ENCODE data around the gene VAV2.
"Not testable (repeated sequence)": the region's sequence is repeated elsewhere in the genome, so short reads cannot be mapped to it uniquely, and the experiment has no call there.

The VAV2 gene

GRCh38 chr9:133994353-133995011, 2.4 kb upstream of the VAV2 start:
- peaks cover 7% of the 10 kb centered on the region for H3K4me1 Mint-ChIP-seq (ENCODE audit: low read depth)
- no peak overlapping the region for H3K4me3 Mint-ChIP-seq
- H3K27ac Mint-ChIP-seq = no peak overlapping the region
- no peaks in the 10 kb centered on the region for H3K36me3 Mint-ChIP-seq (ENCODE audit: low read depth)
- H3K9me3 Mint-ChIP-seq = no peaks in the 10 kb centered on the region
- H3K27me3 Mint-ChIP-seq = no peaks in the 10 kb centered on the region

DNA sequence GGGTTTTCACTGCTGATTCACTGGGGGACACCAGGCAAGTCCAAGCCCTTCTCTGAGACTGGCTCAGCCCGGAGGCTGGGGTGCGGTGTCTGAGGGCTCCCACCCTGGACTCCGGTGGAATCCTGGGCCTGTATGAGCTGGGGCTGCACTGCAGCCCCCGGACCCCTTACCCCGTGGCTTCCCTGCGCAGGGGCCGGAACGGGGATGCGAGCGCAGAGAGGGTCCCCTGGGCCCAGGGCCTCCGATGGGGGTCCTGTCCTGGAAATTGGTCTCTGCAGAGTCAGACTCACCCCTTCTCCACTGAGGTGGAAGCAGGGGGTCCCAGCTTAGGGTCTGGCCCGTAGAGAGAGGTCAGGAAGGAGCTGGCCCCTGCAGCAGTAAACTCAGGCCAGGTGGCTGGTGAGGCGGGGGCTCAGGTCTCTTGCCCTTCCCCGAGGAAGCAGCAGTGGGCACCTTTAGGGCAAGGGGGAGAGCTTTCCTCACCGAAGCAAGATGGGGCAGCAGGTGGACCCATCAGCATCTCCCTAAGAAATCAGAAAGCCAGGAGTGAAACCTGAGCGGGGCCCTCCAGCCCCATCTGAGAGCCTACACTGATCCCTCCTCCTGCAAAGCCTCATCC, 1.6 kb upstream of the VAV2 start:
- Mint-ChIP-seq H3K36me3 (ENCODE audit: low read depth) (no peaks in the 10 kb centered on the region), H3K4me3 (peak overlapping the region; percentile 53), H3K4me1 (ENCODE audit: low read depth) (peaks cover 7% of the 10 kb centered on the region), H3K27ac (no peak overlapping the region), H3K9me3 (no peaks in the 10 kb centered on the region), H3K27me3 (no peaks in the 10 kb centered on the region)

DNA sequence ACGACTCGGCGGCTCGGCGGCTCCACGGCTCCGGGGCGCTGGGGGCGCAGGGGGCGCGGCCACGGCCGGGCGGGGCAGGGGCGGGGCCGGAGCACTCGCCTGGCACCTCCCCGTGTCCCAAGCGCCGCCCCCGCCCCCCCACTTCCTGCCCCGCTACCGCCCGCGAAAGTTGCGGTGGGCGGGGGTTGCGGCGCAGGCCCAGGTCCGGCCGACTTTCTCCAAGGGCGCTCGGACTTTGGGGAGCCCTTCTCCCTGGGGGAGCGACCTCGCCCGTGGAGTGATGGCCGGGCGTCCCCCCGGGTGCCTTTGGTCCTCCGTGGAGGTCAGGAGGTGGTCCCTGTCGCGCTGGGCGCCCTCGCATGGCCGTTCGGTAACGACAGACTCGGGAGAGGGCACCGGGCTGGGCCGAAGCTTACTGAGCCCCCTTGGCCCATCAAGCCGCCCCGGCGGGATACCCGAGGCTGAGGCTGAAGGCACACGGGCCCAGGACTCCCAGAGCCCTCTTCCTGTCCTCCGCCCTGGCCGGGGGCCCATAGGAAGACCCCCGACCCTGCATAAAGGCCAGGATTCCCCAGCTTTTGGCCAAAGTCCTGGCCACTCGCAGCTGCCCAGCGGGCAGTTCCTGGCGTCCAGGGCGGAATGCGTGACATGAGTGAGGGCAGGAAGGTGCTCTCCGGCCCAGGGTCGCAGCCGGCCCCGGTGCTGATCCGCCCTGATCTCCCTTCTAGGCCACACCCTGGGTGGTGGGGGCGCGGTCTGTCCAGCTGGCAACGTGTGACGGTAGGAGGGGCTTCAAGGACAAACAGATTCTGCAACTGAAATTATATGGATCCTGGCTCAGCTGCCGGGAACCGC, 883 bp upstream of the VAV2 start:
- H3K27me3 Mint-ChIP-seq = no peaks in the 10 kb centered on the region
- no peaks in the 10 kb centered on the region for H3K36me3 Mint-ChIP-seq (ENCODE audit: low read depth)
- no peak overlapping the region for H3K27ac Mint-ChIP-seq
- peak overlapping the region; percentile 53 for H3K4me3 Mint-ChIP-seq
- no peaks in the 10 kb centered on the region for H3K9me3 Mint-ChIP-seq
- peaks cover 7% of the 10 kb centered on the region for H3K4me1 Mint-ChIP-seq (ENCODE audit: low read depth)

GRCh38 chr9:133991214-133991921, 756 bp downstream of the VAV2 start:
- peaks cover 7% of the 10 kb centered on the region for H3K4me1 Mint-ChIP-seq (ENCODE audit: low read depth)
- H3K9me3 Mint-ChIP-seq = no peaks in the 10 kb centered on the region
- H3K4me3 Mint-ChIP-seq = peak overlapping the region; percentile 65
- no peak overlapping the region for H3K27ac Mint-ChIP-seq
- H3K27me3 Mint-ChIP-seq = no peaks in the 10 kb centered on the region
- H3K36me3 Mint-ChIP-seq (ENCODE audit: low read depth) = no peaks in the 10 kb centered on the region

DNA sequence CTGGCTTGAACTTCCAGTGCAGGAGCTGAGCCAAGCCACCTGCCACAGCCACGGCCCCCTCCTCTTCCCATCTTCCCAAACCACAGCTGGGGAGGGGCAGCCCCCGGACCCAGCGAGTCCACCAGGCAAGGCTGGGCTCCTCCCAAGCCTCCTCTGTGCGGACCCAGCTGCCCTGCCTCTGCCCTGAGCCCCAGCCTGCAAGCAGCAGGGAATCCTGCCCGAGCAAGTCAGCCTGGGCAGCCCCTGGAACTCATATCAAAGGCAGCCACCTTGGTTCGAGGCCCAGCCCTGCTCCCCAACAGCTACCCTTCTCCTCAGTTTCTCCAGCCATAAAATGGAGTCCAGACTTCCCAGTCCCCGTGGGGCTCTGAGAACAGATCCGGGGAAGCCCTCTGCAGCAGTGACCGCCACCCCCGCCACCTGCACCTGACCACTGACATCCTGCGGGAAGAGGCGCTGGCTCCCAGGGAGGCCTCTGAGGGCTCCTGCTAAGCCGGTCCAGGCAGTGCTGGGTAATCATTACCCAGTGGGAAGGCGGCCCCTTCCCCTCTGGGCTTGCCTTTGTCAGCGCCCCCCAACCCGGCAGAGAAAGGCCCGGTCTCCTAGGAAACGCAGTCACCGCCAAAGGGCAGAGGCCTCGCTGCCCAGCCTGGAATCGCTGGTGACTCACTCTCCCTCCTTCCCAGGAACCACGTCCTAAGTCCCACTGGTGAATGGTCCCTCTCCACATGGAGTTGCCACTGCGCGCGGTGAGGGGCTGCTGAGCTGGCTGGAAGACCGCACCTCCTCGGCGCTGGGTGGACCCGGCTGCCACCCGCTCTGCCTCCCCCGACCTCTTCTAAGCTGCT, 1.5 kb downstream of the VAV2 start:
- peaks cover 7% of the 10 kb centered on the region for H3K4me1 Mint-ChIP-seq (ENCODE audit: low read depth)
- H3K27ac Mint-ChIP-seq = no peak overlapping the region
- H3K36me3 Mint-ChIP-seq (ENCODE audit: low read depth) = no peaks in the 10 kb centered on the region
- H3K4me3 Mint-ChIP-seq = peak overlapping the region; percentile 65
- no peaks in the 10 kb centered on the region for H3K27me3 Mint-ChIP-seq
- H3K9me3 Mint-ChIP-seq = no peaks in the 10 kb centered on the region

- Mint-ChIP-seq H3K27me3 (no peaks in the 10 kb centered on the region), H3K36me3 (ENCODE audit: low read depth) (no peaks in the 10 kb centered on the region), H3K4me1 (ENCODE audit: low read depth) (peaks cover 7% of the 10 kb centered on the region), H3K9me3 (no peaks in the 10 kb centered on the region), H3K27ac (no peak overlapping the region), H3K4me3 (peak overlapping the region; percentile 13)
Observed at GRCh38 chr9:133989625-133990365, 2.3 kb downstream of the VAV2 start.

- H3K27ac Mint-ChIP-seq; H3K27me3 Mint-ChIP-seq; H3K9me3 Mint-ChIP-seq; H3K36me3 Mint-ChIP-seq (ENCODE audit: low read depth); H3K4me3 Mint-ChIP-seq; H3K4me1 Mint-ChIP-seq (ENCODE audit: low read depth): not testable (repeated sequence)
Observed at GRCh38 chr9:133988771-133989170, 3.4 kb downstream of the VAV2 start.

- Mint-ChIP-seq H3K4me3 (no peak overlapping the region), H3K27ac (no peak overlapping the region), H3K4me1 (ENCODE audit: low read depth) (no peaks in the 10 kb centered on the region), H3K27me3 (no peaks in the 10 kb centered on the region), H3K36me3 (ENCODE audit: low read depth) (no peaks in the 10 kb centered on the region), H3K9me3 (no peaks in the 10 kb centered on the region)
Observed at GRCh38 chr9:133987946-133988665, 4.0 kb downstream of the VAV2 start.

GRCh38 chr9:133987446-133987788, 4.7 kb downstream of the VAV2 start:
- Mint-ChIP-seq H3K4me3 (no peak overlapping the region), H3K27ac (no peak overlapping the region), H3K36me3 (ENCODE audit: low read depth) (no peaks in the 10 kb centered on the region)

GRCh38 chr9:133986774-133987445, 5.2 kb downstream of the VAV2 start:
- H3K4me1 Mint-ChIP-seq (ENCODE audit: low read depth) = no peaks in the 10 kb centered on the region
- no peaks in the 10 kb centered on the region for H3K36me3 Mint-ChIP-seq (ENCODE audit: low read depth)
- no peaks in the 10 kb centered on the region for H3K9me3 Mint-ChIP-seq
- no peaks in the 10 kb centered on the region for H3K27me3 Mint-ChIP-seq
- H3K27ac Mint-ChIP-seq = no peak overlapping the region
- H3K4me3 Mint-ChIP-seq = no peak overlapping the region

More at GRCh38 chr9:133987446-133987788, 4.7 kb downstream of the VAV2 start:
- no peaks in the 10 kb centered on the region for H3K9me3 Mint-ChIP-seq
- no peaks in the 10 kb centered on the region for H3K27me3 Mint-ChIP-seq
- H3K4me1 Mint-ChIP-seq (ENCODE audit: low read depth) = no peaks in the 10 kb centered on the region

GRCh38 chr9:133986061-133986460, 6.1 kb downstream of the VAV2 start:
- Mint-ChIP-seq H3K9me3 (no peaks in the 10 kb centered on the region), H3K27me3 (no peaks in the 10 kb centered on the region), H3K4me1 (ENCODE audit: low read depth) (no peaks in the 10 kb centered on the region), H3K4me3 (no peak overlapping the region), H3K36me3 (ENCODE audit: low read depth) (no peaks in the 10 kb centered on the region), H3K27ac (no peak overlapping the region)

DNA sequence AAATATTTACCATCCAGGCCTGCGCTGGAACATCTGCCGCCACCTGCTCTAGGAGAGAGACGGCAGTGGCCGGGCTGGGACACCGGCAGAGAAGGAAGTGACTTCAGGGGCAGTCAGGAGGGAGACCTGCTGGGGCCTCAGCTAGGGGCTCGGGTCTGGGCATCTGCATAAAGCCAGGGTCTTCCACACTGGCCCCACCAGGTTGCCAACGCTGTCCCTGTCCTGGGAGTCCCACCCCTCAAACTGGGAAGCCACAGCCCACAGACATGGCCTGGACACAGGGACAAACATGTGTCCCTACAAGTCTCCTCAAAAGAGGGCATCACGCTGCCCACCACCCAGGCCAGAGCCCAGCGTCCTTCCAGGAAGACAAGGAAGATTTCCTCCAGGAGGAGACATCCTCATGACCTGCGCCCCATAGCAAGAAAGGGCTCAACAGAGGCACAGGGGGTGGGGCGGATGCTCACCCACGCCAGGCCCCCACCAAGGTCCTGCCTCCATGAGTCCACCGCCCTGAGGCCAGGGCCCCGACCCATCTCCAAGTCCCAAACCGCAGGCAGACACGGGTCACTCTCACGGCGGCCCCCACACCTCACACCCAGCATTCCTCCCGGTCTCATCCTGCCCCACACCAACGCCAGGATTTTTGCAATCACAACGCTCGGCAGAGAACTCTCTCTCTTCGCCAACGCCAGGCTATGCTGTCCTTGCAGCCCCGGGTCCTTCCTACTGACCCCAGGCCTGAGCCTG, 9.0 kb downstream of the VAV2 start:
- Mint-ChIP-seq H3K27me3 (no peaks in the 10 kb centered on the region), H3K36me3 (ENCODE audit: low read depth) (no peaks in the 10 kb centered on the region), H3K4me1 (ENCODE audit: low read depth) (no peaks in the 10 kb centered on the region), H3K4me3 (no peak overlapping the region), H3K9me3 (no peaks in the 10 kb centered on the region), H3K27ac (no peak overlapping the region)

Data from stimulated activated naive CD8-positive, alpha-beta T cell treated with anti-CD3 and anti-CD28 coated beads, Interleukin-15, Interleukin-2, amounts not matched to agents 100 ng/mL and 50 ng/mL, for 24 hours (primary cell).